ENCODE data around the gene RERE.

Gene RERE

DNA sequence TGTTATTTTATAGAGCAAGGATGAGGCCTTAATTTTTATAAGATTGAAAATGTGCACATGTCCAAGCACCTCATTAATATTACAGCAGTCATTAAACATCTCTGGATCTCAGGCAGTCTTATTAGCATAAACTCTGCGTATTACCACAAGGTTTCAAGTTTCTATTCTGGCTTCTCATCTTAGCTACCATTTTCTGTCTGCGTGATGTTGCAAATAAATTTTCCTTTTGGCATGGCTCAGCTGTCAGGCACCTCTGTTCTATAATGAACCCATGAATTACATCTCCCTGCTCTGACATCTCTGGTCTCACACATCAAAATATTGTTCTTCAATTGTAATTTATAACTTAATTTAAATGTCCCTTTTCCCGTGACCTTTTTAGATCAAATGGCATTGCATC, 343.1 kb downstream of the RERE start (continued):
- TF ChIP-seq OSR2 (tag by site-specific recombination; IDR thresholded peaks at IDR 0.05) (peak; percentile 80), SP7 (tag by site-specific recombination; IDR thresholded peaks at IDR 0.05) (peak; percentile 36; the same call in 1 of the 2 replicates), ZNF266 (tag by site-specific recombination; IDR thresholded peaks at IDR 0.05; ENCODE audit: low read depth) (no peak), KLF1 (tag by site-specific recombination; IDR thresholded peaks at IDR 0.05) (0 out of 2 replicates have a peak, but pooled peaks have one; percentile 3), ZNF501 (tag by site-specific recombination; IDR thresholded peaks at IDR 0.05) (no peak), FEZF1 (tag by site-specific recombination; IDR thresholded peaks at IDR 0.05) (peak; percentile 71)
- TF ChIP-seq, protein P1, sequence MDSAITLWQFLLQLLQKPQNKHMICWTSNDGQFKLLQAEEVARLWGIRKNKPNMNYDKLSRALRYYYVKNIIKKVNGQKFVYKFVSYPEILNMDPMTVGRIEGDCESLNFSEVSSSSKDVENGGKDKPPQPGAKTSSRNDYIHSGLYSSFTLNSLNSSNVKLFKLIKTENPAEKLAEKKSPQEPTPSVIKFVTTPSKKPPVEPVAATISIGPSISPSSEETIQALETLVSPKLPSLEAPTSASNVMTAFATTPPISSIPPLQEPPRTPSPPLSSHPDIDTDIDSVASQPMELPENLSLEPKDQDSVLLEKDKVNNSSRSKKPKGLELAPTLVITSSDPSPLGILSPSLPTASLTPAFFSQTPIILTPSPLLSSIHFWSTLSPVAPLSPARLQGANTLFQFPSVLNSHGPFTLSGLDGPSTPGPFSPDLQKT (IDR thresholded peaks at IDR 0.05; ENCODE audit: borderline replicate concordance, low read depth, low read length) = no peak

- POLR2A ChIA-PET = no interaction called here
- Histone ChIP-seq H3K9me3 (ENCODE audit: control insufficient read depth, insufficient read depth, low read depth, low read length) (no peaks in the 10 kb centered on the region), H3K36me3 (ENCODE audit: control insufficient read depth in 2 of 2, insufficient read depth in 1 of 2, low read length in 2 of 2) (no peaks in the 10 kb centered on the region), H3K27ac (ENCODE audit: extremely low read depth, low read depth, low read length) (no peak overlapping the region), H3K4me3 (ENCODE audit: low read depth, low read length) (no peak overlapping the region), H3K4me1 (ENCODE audit: control insufficient read depth, insufficient read depth, low read length) (peaks cover 23% of the 10 kb centered on the region)
- CTCF ChIA-PET = interaction anchor here (0.6 to 0.9 kb wide), 4 partner anchors 17 to 492 kb away, joined by 3 to 4 read pairs (median 3); no protein-coding TSS in a partner anchor
- peak; percentile 81; the same call in 1 of the 2 replicates for TF ChIP-seq ZNF843 (tag by site-specific recombination; IDR thresholded peaks at IDR 0.05)
- TF ChIP-seq INSM2 (tag by site-specific recombination; IDR thresholded peaks at IDR 0.05) = peak; percentile 68; the same call in 1 of the 2 replicates
- peak; percentile 79; the same call in 1 of the 2 replicates for TF ChIP-seq BCL11A (tag by site-specific recombination; IDR thresholded peaks at IDR 0.05; ENCODE audit: low read depth)
- peak; percentile 72; the same call in 1 of the 2 replicates for TF ChIP-seq ZNF10 (tag by site-specific recombination; IDR thresholded peaks at IDR 0.05)
- TF ChIP-seq IKZF3 (tag by site-specific recombination; IDR thresholded peaks at IDR 0.05) = peak; percentile 43; the same call in 1 of the 2 replicates
- no peak for TF ChIP-seq ZNF266 (tag by site-specific recombination; IDR thresholded peaks at IDR 0.05; ENCODE audit: low read depth)
- TF ChIP-seq HOXA7 (CRISPR knock-in tag; IDR thresholded peaks at IDR 0.05; ENCODE audit: borderline replicate concordance) = no peak
- peak; percentile 87 for TF ChIP-seq SP7 (tag by site-specific recombination; IDR thresholded peaks at IDR 0.05)
- TF ChIP-seq PRDM10 (tag by site-specific recombination; IDR thresholded peaks at IDR 0.05) = no peak
- TF ChIP-seq ZSCAN23 (tag by site-specific recombination; IDR thresholded peaks at IDR 0.05) = 0 out of 2 replicates have a peak, but pooled peaks have one; percentile 41
- TF ChIP-seq BCL11B (tag by site-specific recombination; IDR thresholded peaks at IDR 0.05; ENCODE audit: low read depth) = 0 out of 2 replicates have a peak, but pooled peaks have one; percentile 29
- TF ChIP-seq KLF10 (tag by site-specific recombination; IDR thresholded peaks at IDR 0.05) = peak; percentile 61
- TF ChIP-seq GLIS1 (tag by site-specific recombination; IDR thresholded peaks at IDR 0.05) = peak; percentile 34
- TF ChIP-seq, protein P2, sequence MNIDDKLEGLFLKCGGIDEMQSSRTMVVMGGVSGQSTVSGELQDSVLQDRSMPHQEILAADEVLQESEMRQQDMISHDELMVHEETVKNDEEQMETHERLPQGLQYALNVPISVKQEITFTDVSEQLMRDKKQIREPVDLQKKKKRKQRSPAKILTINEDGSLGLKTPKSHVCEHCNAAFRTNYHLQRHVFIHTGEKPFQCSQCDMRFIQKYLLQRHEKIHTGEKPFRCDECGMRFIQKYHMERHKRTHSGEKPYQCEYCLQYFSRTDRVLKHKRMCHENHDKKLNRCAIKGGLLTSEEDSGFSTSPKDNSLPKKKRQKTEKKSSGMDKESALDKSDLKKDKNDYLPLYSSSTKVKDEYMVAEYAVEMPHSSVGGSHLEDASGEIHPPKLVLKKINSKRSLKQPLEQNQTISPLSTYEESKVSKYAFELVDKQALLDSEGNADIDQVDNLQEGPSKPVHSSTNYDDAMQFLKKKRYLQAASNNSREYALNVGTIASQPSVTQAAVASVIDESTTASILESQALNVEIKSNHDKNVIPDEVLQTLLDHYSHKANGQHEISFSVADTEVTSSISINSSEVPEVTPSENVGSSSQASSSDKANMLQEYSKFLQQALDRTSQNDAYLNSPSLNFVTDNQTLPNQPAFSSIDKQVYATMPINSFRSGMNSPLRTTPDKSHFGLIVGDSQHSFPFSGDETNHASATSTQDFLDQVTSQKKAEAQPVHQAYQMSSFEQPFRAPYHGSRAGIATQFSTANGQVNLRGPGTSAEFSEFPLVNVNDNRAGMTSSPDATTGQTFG (tag by site-specific recombination; IDR thresholded peaks at IDR 0.05; ENCODE audit: borderline replicate concordance) = no peak
- TF ChIP-seq, protein P3, sequence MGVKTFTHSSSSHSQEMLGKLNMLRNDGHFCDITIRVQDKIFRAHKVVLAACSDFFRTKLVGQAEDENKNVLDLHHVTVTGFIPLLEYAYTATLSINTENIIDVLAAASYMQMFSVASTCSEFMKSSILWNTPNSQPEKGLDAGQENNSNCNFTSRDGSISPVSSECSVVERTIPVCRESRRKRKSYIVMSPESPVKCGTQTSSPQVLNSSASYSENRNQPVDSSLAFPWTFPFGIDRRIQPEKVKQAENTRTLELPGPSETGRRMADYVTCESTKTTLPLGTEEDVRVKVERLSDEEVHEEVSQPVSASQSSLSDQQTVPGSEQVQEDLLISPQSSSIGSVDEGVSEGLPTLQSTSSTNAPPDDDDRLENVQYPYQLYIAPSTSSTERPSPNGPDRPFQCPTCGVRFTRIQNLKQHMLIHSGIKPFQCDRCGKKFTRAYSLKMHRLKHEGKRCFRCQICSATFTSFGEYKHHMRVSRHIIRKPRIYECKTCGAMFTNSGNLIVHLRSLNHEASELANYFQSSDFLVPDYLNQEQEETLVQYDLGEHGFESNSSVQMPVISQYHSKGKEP (tag by site-specific recombination; IDR thresholded peaks at IDR 0.05) = peak; percentile 76
- no peak for TF ChIP-seq ZNF132 (tag by site-specific recombination; IDR thresholded peaks at IDR 0.05; ENCODE audit: borderline replicate concordance)
- no peak for TF ChIP-seq ZBTB7A (tag by site-specific recombination; IDR thresholded peaks at IDR 0.05; ENCODE audit: low read depth)
- TF ChIP-seq PRDM4 (tag by site-specific recombination; IDR thresholded peaks at IDR 0.05) = peak; percentile 21; the same call in 1 of the 2 replicates
Observed at GRCh38 chr1:8473891-8474300, 343.5 kb downstream of the RERE start.

Measured in HEK293 (cell line).